NCI-H345 treated with DMSO at 0.1 percent for 48 hours (cell line): Measurements from ENCODE around the gene DLG2.

ENCODE experiments used
- DNase-seq: peaks from one replicate; lab custom pipeline; 2025; ENCODE audit not compliant: unreplicated experiment; lab: John Stamatoyannopoulos, UW

Gene DLG2

DNA sequence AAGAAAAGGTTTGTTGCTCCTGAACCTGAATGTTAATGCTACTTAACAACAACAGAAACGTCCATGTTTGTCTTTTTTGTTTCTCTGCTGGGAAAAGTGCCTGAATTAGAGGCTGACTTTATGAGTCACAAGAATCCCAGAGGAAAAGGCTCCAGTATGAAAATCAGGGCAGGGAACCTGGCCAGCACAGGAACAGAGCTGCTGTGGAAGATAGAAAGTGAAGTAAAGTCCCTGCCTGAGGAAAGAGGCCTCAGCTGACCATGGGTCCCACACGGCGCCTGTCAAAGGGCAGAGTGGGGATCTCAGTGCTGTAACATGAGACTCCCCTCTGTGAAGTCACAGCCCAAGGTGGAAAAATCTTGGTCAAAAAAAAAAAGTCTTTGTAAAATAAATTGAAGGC is 1708.7 kb downstream of the DLG2 start:
- DNase-seq = no peak

DNA sequence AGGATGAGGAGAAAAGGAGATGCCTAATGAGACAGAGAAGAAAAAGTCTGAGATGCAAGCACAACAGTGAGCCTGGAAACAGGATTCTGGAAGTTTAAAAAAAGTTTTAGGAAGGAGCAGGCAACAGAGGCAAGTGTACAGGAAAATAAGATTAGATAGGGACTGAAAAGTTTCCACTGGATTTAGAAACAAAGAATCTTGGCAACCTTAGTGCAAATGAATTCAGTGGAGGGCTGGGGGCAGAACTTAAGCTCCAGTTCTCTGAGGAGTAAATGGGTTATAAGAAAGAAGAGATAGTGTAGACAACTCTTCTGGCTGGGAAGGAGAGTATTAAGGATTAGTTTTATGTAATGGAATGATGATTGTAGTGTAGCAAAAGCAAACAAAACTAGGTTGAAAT is 1712.1 kb downstream of the DLG2 start:
- DNase-seq = no peak

DNA sequence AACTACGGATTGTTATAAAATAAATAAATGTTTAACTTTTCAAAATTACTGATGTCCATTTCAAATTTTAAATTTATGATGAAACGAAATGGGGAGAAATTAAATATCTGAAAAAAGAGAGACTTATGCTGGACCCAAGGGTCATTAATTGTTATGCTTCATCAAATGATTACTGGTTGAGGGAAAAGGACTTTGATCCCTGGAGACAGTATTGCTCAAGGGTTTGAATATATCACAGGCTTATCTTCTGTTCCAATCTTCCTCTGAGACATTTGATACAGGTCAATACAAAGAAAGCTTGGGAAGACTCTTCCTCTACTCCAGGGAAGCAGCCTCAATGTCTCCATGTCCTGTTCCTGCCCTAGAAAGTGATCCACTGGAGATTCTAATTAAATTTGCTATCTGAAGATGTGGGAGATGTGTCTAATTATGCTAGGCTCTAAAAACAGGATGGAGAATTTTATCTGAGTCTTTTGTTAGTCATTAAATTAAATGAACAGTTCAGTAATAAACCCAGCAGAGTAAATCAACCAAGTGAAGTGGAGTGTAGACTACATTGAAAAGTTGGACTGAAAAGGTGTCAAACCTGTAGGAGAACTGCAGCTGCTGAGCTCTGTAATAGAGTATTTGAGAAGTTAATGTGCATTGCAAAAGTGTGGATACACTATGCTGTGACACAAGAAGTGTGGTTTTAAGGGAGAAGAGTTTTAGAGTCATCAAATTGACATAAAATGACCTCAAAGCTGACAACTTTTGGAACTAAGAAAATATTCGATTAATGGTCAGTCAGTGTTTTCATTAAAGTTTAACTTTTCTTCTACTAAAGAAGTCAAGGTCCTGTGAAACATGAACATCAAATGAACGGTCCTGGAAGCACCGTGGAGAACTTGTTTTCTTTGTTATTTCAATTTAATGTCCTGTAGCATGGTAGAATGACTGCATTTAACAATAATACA is 1717.3 kb downstream of the DLG2 start:
- no peak for DNase-seq

DNA sequence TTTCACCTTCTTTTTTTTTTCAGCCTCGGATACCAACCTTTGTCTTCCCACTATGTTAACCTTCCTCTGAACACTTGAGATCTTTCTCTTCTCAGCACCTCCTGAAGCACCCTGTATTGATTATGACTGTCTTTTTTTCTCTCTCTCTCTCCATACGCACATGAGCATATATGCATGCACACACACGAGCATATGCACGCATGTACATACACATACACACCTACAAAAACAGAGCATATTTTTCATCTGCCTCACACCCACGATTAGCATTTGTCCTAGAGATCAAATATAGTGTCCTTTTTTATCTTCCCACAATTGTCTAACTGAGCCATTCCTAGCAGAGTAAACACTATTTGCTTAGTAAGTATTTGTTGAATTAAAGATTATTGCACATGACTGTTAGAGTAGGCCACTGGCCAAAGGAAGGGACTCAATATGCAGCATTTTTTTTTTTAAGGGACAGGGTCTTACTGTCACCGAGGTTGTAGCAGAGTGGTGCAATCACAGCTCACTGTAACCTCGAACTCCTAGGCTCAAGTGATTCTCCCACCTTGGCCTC is 1718.8 kb downstream of the DLG2 start:
- DNase-seq = no peak

DNA sequence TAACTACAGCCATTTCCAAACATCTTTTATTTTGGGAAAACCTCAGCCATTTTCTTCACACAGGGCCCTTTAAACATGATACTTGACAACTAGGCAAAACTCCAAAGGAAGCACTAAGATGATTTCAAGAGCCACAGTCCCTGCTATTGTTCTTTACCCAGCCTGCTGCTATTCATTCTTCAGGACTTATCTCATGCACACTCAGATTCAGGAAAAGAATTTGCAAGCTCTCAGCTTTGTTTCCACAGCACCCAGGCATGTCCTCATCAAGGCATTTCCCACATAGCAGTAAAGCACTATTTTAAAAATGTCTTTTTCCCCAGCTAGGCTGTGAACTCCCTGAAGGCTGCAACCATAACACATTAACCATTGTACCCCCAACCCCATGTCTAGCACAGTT is 1731.6 kb downstream of the DLG2 start:
- DNase-seq = no peak

DNA sequence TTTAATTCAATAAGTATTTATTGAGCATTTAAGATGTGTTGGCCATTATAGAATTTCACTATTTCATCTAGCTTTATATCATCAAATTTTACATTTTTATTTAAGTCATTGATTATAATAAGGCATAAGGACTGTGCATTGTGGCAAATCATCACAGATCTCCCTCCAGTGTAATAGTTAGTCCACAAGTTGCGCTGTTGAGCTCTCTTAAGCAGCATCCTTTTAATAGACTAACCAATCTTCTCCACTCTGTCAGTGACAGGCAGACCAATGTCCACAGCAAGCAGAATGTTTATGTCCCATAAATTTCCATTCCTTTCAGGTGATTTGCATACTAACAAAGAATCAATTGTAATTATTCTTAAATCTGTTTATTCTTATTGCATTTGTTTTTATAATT is 1745.7 kb downstream of the DLG2 start:
- DNase-seq = no peak

DNA sequence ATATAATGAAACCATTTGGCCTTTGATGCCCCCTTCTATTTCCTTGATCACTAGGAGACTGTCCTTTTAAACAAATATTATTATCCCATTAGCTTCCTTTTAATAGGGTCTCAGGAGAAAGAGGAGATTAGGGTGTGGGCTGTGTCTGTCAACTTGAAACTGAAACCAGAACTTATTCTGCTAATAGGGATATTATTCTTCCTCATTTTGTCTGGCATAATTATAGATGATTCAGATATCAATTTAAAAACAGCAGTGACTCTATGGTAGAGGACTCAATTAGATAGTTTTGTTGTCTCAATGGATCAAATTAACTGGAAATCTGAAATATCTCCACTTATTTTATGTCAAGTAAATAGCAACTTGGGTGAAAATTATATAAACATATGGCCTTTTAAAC is 1756.1 kb downstream of the DLG2 start:
- DNase-seq = no peak

DNA sequence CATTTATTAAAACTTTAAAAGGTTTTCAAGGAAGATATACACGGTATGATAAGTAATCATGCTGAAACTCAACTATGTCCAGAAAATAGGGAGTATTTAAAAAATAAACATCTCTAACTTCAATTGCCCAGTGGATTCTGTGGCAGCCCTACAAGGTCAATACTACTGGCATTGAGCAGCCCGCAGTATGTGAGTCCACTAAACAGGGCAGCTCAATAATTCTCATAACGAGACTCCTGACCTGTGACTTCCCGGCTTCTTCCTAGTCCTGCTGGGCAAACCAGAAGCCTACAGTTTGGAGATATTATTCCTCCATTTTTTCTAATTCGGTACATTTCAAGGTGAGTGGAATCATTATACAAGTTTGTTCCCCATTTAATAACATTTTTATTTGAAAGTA is 1760.5 kb downstream of the DLG2 start:
- DNase-seq = no peak

DNA sequence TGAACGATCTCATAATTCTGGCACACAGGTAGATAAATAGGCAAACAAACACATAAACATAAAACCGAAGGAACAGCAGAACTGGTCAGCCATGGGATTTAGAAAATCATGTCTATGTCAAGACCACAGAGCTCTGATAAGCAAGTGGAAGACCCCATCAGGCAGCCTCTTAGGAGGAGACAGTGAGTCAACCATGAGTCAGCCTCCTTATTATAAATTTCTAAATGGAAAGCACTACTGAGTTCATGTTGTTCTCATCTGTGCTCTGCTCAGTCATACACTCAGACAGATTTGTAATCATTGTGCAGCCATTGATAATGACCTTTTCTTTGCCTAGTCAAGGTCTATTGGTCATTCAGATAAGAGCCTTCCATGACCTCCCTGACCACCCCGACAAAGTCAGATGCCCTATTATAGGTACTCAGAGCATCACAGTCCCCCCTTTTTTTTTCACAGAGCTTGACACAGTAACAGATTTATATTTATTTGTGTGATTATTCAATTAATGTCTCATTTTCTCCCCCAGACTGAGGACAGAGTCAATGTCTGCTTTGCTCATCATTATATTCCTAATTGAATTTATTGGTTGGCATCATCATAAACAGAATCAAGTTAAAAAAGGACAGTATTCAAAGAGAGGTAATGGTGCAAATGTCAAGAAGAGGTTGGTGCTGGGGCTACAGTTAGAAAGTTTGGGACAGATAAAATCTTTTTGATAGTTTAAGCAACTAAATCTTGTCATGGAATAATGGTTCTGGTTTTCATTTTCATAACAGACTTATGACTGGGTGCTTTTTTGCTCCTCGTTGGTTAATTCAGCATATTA is 1761.3 kb downstream of the DLG2 start:
- DNase-seq = no peak

DNA sequence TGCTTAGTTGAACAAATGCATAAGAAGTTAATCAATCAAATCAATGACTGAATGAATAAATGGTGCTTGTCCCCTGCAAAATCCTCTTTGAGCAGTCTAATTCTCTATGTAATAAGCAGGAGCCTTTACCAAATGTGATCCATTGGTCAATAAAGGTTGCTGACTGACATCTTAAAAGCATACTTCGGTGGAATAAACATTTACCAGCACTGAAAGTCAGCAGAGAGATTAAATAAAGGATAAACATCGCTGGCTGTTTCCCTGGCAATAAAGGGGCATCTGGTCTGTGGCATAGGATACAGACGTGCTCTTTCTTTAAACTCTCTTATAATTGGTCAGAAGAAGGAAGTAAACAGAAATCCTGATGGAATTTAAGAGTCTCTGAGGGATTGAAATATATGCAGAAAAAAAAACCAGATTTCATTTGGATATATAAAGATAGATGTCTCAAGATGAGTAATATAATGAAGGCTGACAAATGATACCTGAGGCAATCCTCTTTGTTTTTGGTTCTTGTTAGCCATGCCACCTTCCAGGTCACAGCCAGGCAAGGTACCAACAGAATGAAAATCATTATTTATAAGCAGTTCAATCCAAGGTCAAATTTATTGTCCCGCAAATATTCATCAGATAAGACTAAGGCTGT is 1762.6 kb downstream of the DLG2 start:
- DNase-seq = no peak

DNA sequence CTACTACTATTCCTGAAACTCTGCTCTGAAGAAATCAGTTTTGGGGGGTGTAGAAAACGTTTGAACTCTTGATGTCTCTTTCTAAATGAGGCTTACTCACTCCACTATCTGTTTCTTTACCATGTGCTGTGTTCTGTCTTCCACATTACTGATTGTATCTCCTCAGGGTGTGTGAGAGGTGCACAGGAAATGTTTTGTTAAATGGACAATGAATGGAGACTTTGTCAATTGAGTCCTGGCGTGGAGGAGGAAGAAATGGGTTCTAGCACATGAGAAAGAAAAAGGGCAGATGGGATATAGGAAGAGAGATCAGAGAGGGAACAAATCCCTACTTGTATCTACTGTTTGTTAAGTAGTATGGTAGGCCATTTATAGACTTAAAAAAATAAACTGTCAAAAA is 1763.9 kb downstream of the DLG2 start:
- no peak for DNase-seq

DNA sequence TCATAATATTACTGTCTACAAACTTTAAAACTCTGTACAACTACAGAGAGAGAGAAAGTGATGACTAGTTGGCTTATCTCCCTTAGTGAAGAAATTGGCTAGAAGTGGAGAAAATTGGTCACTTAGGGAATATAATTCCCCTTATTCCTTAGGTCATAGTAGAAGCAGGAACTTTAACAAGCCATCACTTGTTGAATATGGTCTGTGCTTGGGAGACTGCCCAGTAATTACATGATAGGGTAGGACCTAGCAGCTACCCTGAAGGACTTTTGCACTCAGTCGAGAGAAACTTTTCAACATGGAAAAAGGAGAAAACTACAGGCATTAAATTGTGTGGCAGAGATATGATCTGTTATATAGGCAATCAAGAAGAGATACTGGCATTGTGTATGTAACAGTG is 1764.5 kb downstream of the DLG2 start:
- DNase-seq = no peak

DNA sequence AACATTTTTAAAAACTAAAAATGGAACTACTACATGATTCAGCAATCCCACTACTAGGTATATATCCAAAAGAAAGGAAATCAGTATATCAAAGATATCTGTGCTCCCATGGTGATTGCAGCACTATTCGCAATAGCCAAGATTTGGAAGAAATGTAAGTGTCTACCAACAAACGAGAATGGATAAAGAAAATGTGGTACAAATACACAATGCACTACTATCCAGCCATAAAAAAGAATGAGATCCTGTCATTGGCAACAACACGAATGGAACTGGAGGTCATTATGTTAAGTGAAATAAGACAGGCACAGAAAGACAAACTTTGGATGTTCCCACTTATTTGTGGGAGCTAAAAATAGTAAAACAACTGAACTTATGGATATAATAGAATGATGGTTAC is 1765.1 kb downstream of the DLG2 start:
- no peak for DNase-seq

DNA sequence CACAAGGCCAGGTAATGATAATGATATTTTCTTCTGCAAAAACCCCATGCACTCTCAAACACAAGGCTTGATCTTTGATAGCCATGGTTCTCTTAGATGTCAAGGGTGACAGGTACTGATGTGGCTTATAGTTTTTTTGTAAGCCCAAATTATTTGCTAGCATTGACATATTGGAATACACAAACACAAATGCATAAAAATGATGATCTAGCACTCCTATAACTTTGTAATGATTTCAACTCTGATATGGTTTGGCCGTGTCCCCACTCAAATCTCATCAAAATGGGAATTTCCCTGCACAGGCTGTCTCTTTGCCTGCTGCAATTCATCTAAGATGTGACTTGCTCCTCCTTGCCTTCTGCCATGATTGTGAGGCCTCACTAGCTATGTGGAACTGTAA is 1768.5 kb downstream of the DLG2 start:
- DNase-seq = no peak

DNA sequence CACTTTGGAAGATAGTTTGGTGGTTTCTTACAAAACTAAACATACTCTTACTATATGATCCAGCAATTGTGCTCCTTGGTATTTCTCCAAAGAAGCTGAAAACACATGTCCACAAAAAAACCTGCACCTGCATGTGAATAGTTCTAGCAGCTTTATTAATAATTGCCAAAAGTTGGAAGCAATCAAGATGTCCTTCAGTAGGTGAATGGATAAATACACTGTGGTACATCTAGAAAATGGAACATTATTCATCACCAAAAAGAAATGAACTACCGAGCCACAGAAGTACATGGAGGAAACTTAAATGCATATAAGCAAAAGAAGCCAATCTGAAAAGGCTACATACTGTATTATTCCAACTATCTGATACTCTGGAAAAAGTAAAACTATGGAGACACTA is 1771.9 kb downstream of the DLG2 start:
- DNase-seq = no peak

DNA sequence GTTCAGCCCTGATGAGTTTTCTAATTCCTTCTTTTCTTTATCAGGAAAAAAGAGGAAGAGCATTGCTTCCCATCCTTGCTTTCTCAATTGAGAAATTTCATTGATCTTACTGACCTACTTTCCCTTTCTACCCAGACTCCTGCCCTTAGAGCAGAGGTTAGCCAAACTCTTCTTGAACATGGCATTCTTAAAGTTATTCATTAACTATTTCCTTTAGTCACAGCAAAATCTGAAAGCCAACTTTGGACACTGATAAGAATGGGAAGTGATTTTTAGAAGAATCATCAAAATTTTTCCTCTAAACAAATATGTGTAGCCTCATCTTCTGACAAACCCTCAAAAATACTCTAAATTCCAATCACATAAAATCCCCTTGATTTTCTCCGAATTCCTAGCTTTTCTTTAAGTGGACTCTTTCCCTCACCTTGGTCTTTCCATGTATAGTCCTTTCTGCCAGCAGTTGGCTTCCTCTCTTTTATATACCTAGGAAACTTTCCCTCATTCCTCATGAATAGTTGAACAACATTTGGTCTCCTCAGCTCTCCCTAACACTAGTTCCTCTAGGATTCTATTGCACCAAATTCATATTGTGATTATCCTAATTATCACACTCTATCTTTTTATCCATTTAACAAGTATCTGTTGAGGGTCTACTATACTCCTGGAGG is 1774.2 kb downstream of the DLG2 start:
- no peak for DNase-seq

DNA sequence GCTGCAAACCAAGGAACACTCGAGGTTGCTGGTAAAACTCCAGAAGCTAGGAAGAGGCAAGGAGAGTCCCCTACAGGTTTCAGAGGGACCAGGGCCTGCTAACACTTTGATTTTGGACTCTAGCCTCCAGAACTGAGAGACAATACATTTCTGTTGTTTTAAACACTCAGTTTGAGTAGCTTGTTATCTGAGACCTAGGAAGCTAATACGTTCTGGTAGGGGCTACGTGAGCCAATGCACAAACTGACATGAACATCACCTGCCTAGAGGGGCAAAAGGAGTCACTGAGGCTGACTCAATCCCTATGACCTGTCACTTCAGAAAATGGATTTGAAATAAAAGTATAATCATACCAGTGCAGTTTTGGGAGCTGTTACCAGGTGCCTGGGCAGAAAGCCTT is 1775.1 kb downstream of the DLG2 start:
- no peak for DNase-seq

DNA sequence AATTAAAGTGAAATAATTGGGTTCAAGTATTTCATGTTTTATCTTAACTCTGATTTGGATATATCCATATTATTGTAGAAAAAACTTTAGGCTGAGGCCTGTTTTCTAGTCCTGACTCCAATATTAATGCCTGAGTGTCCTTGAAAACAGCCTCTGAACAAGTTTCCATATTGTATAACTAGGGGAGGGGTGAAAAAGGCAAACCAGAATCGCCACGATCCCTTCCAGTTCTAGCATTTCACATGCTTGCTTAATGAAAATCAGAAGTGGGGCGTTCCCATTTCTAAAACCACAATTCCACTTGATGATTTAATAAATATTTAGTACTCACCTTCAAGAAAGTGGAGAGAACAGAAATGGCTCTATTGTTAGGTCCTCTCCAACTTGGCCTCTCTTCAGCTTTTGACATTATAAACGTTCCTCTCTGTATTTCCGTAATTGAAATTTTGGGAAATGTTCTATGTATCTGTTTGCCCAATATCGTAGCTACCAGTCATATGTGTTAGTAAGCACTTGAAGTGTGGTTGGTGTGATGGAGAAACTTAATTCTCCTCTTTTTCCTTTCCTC is 1779.6 kb downstream of the DLG2 start:
- no peak for DNase-seq

DNA sequence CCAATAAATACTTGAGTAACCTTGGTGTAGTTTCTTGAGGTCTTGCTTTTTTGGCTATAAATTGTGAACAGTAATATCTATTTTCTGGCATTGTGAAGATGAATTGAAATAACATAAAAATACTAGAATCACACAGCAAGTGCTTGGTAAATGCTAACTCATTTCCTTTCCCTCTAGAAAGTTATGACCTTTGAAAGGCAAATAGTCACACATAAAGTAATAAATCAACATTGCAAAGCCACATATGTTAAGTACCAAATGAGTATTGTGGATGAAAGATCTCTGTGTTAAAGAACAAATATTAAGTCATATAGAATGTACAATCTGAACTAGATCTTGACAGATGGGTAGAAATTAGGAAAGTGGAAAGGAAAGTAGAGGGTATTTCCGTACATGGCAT is 1781.3 kb downstream of the DLG2 start:
- no peak for DNase-seq

DNA sequence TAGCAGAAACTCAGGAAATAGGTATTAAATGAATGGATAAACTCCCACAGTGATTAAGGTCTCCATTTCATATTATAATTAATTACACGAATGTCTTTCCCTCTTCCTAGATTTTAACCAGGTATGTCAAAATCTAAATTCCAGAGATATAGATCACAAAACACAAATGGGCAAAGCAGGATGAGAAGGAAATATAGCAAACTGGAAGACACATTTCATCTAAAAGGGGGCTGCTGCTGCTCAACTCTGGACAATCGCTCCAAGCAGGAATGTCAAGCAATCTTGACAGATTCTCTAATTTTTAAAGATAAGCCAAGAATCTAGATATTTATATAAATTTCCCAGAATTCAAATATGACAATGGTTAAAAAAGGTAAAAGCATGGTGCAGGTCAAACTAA is 1786.8 kb downstream of the DLG2 start:
- no peak for DNase-seq
